Measurements from ENCODE around the gene SSTR5. TPM values are rescaled to one million over a fixed set of nuclear protein-coding genes. Genes with fewer than 3 reads are reported as not detected.

Gene SSTR5
- total RNA-seq, 6 experiments from 2014 or later, result not detected

DNA sequence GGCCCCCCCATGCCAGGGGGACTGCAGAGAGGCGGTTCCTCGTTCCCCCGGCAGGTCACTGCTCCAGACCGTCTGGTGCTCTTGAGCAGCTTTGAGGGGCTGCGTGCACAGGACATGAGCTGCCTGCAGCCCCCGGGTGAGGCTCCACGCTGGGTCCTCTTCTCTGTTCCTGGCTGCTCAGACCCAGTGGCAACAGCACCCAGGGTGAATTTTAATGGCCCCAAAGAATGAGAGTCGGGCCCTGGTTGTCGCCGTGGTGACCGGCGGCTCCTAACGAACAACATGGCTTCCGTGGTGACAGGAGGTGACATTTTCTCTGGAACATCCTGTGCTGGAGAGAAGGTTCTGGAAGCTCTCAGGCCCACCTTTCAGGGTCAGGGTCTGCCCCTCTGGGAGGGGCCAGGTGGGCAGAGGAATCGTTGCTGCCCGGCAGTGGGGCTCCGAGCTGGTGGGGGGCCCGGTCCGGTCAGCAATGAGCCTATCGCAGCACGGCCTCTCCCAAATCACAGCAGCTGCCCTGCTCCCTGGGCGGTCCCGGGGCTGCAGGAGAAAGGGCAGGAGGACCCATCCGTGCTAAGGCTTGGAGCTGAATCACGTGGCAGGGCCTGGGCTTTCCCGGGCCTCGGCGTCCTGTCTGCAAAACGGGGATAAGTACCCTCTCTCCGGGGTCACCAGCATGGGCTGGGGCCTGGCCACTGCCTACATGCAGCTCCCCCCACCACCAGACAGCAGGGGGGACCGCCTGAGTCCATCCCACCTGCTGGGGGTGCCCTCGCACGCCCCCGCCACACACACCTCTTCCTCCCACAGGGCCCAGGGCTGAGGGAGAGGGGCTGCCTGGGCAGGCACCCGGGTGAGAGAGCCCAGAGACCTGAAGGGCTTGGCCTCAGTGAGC is 26.9 kb downstream of the SSTR5 start:
- H3K9me3 Mint-ChIP-seq, result no peaks in the 10 kb centered on the region
- no peak overlapping the region for H3K4me3 Mint-ChIP-seq
- TF ChIP-seq, protein P1, sequence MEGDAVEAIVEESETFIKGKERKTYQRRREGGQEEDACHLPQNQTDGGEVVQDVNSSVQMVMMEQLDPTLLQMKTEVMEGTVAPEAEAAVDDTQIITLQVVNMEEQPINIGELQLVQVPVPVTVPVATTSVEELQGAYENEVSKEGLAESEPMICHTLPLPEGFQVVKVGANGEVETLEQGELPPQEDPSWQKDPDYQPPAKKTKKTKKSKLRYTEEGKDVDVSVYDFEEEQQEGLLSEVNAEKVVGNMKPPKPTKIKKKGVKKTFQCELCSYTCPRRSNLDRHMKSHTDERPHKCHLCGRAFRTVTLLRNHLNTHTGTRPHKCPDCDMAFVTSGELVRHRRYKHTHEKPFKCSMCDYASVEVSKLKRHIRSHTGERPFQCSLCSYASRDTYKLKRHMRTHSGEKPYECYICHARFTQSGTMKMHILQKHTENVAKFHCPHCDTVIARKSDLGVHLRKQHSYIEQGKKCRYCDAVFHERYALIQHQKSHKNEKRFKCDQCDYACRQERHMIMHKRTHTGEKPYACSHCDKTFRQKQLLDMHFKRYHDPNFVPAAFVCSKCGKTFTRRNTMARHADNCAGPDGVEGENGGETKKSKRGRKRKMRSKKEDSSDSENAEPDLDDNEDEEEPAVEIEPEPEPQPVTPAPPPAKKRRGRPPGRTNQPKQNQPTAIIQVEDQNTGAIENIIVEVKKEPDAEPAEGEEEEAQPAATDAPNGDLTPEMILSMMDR (IDR thresholded peaks at IDR 0.05), result no peak
- H3K4me1 Mint-ChIP-seq (ENCODE audit: low read depth), result no peaks in the 10 kb centered on the region
- H3K27me3 Mint-ChIP-seq (ENCODE audit: insufficient read depth), result peaks cover 5% of the 10 kb centered on the region; the same call in 1 of the 2 replicates
- H3K27ac Mint-ChIP-seq, result no peak overlapping the region
- H3K36me3 Mint-ChIP-seq (ENCODE audit: low read depth), result no peaks in the 10 kb centered on the region
- no peak for DNase-seq

DNA sequence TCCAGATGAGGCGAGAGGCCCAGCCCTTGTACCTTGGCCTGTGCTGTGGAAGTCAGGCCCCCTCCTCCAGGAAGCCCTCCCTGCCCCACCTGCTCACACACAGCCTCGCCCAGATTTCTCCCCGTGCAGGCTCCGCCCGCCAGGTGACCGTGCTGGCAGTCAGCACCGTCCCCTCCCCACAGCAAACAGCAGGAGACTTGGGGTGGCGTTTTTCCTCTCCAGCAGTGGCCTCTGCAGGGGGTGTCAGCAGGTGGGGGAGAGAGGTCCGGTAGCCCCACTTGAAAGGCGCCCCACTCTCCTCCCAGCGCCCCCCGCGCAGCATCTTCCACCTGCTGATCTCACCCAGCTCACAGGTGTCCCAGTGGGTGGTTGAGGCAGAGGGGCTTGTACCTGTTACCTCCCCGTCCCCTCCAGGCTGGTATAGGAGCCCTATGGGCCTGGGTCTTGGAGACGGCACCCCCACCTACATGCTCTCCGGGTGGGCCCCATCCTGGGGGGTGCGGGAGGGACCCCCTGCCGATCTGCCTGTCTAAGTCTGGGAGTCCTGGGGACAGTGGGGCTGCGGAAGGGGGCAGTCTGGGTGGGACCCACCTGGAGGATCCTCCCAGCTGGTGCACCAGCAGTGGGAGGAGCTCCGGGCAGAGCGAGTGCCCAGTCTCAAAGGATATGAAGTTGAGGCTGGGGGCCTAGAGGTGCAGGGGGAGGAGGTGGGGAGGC is 27.7 kb downstream of the SSTR5 start:
- H3K27ac Mint-ChIP-seq, result no peak overlapping the region
- peaks cover 5% of the 10 kb centered on the region; the same call in 1 of the 2 replicates for H3K27me3 Mint-ChIP-seq (ENCODE audit: insufficient read depth)
- H3K36me3 Mint-ChIP-seq (ENCODE audit: low read depth), result no peaks in the 10 kb centered on the region
- no peak overlapping the region for H3K4me3 Mint-ChIP-seq
- TF ChIP-seq, protein P1 (IDR thresholded peaks at IDR 0.05), result no peak
- H3K4me1 Mint-ChIP-seq (ENCODE audit: low read depth), result no peaks in the 10 kb centered on the region
- no peaks in the 10 kb centered on the region for H3K9me3 Mint-ChIP-seq
- no peak for DNase-seq

DNA sequence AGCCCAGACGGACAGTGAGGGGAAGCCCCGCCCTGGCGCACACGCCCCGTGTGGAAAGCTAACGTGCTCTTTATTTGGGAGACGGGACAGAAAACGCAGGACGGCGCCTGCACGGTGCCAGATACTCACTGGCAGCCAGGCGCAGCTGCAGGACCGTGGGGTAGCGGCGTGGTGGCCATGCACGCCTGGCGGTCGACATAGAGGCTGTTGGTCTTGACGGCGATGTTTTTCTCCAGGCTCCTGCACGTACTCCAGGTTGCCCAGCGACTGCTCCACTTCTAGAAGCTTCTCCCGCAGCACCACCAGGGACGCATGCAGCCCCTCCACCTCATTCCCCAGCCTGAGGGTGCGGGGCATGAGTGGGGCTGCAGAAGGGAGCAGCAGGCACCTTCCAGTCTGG is 28.6 kb downstream of the SSTR5 start:
- Mint-ChIP-seq H3K4me1 (ENCODE audit: low read depth) (no peaks in the 10 kb centered on the region), H3K27me3 (ENCODE audit: insufficient read depth) (peaks cover 6% of the 10 kb centered on the region; the same call in 1 of the 2 replicates), H3K9me3 (no peaks in the 10 kb centered on the region), H3K27ac (no peak overlapping the region), H3K4me3 (no peak overlapping the region), H3K36me3 (ENCODE audit: low read depth) (no peaks in the 10 kb centered on the region)
- DNase-seq, result no peak
- TF ChIP-seq, protein P1 (IDR thresholded peaks at IDR 0.05), result no peak

DNA sequence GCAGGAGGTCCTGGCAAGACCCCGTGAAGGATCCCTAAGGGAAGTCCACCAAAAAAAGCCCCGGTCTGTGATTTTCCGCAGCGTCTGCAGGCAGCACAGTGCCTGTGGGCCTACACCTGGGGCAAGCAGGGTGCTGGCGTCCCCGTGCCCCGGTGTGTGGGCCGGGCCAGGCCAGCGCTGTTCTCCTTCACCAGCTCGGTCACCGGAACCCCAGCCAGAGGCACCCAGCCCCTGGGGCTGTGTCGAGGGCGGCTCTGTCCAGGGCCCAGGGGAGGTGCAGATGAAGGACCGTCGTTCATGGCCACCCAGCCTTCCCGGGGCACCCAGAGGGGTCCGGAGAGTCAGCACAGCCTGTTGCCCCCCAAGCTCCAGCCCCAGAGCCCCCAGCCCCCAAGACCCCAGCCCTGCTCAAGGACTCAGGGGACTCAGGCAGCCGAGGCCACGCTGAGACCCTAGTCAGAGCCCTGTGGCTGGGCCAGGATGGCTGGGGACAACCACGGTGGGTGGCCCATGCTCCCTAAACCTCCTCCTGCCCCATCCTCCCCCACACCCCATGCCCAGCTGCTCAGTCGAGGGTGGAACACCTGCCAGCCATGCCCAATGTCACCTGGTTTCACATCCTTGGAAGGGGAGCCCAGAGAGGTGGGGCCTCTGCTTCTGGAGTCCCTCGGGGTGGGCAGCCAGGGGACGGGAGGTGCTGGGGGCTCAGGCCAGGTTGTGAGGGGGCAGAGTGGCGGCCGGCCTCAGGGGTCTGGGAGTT is 29.2 kb downstream of the SSTR5 start:
- H3K27me3 Mint-ChIP-seq (ENCODE audit: insufficient read depth), result peaks cover 6% of the 10 kb centered on the region; the same call in 1 of the 2 replicates
- no peaks in the 10 kb centered on the region for H3K36me3 Mint-ChIP-seq (ENCODE audit: low read depth)
- DNase-seq, result no peak
- H3K27ac Mint-ChIP-seq, result no peak overlapping the region
- no peaks in the 10 kb centered on the region for H3K4me1 Mint-ChIP-seq (ENCODE audit: low read depth)
- H3K4me3 Mint-ChIP-seq, result no peak overlapping the region
- TF ChIP-seq, protein P1 (IDR thresholded peaks at IDR 0.05), result no peak
- no peaks in the 10 kb centered on the region for H3K9me3 Mint-ChIP-seq

DNA sequence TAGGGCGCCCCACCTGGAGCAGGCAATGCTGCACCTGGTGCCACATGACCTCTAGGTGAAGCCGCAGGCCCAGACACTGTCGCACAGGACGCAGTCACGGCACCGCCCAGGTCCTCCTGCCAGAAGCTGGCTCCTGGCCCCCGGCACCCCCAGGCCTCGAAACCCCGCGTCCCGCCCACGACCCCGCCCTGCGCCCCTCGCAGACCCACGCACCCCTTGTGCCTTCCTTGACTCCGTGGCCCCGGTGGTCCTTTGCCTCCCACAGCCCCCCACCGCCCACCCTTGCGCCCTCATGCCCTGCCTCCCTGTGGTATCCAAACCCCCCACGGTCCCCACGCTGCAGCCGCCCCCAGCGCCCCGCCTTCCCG is 29.8 kb downstream of the SSTR5 start:
- Mint-ChIP-seq H3K36me3 (ENCODE audit: low read depth) (no peaks in the 10 kb centered on the region), H3K4me3 (no peak overlapping the region), H3K27ac (no peak overlapping the region), H3K4me1 (ENCODE audit: low read depth) (no peaks in the 10 kb centered on the region), H3K9me3 (no peaks in the 10 kb centered on the region), H3K27me3 (ENCODE audit: insufficient read depth) (peaks cover 8% of the 10 kb centered on the region; the same call in 1 of the 2 replicates)
- TF ChIP-seq, protein P1 (IDR thresholded peaks at IDR 0.05), result no peak
- DNase-seq, result no peak
